Measurements from ENCODE around the gene ALOX5. TPM values are rescaled to one million over a fixed set of nuclear protein-coding genes. Genes with fewer than 3 reads are reported as not detected.

The ALOX5 gene
- total RNA-seq, 4 donors from 2014 or later = 12.3 to 46.1 (median 14.7) TPM

DNA sequence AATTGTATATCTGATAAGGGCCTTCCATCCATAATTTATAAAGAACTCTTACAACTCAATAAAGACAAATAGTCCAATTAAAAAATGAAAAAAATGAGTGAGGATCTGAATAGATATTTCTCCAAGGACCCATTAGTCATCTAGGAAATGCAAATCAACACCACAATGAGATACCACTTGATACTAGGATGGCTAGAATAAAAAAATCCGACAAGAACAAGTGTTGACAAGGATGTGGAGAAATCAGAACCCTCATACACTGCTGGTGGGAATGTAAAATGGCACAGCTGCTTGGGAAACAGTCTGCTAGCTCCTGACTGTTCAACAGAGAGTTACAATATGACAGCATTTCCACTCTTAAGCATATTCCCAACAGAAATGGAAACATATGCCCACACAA is 24.6 kb downstream of the ALOX5 start:
- TF ChIP-seq, protein P1, sequence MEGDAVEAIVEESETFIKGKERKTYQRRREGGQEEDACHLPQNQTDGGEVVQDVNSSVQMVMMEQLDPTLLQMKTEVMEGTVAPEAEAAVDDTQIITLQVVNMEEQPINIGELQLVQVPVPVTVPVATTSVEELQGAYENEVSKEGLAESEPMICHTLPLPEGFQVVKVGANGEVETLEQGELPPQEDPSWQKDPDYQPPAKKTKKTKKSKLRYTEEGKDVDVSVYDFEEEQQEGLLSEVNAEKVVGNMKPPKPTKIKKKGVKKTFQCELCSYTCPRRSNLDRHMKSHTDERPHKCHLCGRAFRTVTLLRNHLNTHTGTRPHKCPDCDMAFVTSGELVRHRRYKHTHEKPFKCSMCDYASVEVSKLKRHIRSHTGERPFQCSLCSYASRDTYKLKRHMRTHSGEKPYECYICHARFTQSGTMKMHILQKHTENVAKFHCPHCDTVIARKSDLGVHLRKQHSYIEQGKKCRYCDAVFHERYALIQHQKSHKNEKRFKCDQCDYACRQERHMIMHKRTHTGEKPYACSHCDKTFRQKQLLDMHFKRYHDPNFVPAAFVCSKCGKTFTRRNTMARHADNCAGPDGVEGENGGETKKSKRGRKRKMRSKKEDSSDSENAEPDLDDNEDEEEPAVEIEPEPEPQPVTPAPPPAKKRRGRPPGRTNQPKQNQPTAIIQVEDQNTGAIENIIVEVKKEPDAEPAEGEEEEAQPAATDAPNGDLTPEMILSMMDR (IDR thresholded peaks at IDR 0.05) = no peak
- TF ChIP-seq POLR2A (IDR thresholded peaks at IDR 0.05) (no peak), POLR2AphosphoS5 (IDR thresholded peaks at IDR 0.05) (no peak), EP300 (IDR thresholded peaks at IDR 0.05) (no peak)
- no peak for DNase-seq (ENCODE audit: low spot score in 2 of 2)
- Histone ChIP-seq H3K27ac (no peak overlapping the region), H3K4me3 (no peak overlapping the region), H3K36me3 (no peaks in the 10 kb centered on the region), H3K27me3 (no peaks in the 10 kb centered on the region), H3K9me3 (no peaks in the 10 kb centered on the region), H3K4me1 (no peaks in the 10 kb centered on the region)
- WGBS = 61% methylated on average over 1 of the region's 1 CpG

DNA sequence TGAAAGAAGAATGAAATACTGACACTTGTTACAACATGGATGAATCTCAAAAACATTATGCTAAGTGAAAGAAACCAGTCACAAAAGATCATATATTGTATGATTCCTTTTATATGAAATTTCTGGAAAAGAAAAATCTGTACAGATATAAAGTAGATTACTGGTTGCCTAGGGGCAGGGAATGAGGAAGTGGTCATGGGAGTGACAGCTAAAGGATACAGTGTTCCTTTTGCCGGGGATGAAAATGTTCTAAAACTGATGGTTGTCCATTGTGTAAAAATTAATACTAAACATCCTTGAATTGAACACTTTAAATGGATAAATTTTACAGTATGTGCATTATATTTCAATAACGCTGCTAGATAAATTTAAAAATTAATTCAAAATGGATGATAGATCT is 25.1 kb downstream of the ALOX5 start:
- 77% methylated on average over 2 of the region's 2 CpGs for WGBS
- no peak for TF ChIP-seq EP300 (IDR thresholded peaks at IDR 0.05)
- no peak for TF ChIP-seq POLR2A (IDR thresholded peaks at IDR 0.05)
- no peak for TF ChIP-seq POLR2AphosphoS5 (IDR thresholded peaks at IDR 0.05)
- TF ChIP-seq, protein P1 (IDR thresholded peaks at IDR 0.05) = no peak
- no peaks in the 10 kb centered on the region for H3K36me3 ChIP-seq

DNA sequence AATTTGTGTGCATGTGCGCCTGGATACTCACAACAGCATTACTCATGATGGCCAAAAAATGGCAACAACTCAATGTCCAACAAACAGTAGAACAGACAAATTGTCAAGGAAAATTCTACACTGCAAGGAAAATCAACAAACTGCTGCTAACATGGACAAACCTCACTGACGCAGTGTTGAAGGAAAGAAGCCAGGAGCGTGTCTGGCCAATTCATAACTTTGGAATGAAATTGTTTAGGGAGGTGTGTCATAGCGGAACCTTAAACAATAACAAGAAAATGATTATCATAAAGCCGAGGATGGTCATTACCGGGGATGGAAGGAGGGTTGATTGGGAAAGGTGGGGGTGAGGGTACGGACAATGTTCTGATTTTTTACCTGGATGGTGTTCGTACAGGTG is 29.1 kb downstream of the ALOX5 start:
- TF ChIP-seq POLR2A (IDR thresholded peaks at IDR 0.05) (no peak), EP300 (IDR thresholded peaks at IDR 0.05) (no peak), POLR2AphosphoS5 (IDR thresholded peaks at IDR 0.05) (no peak)
- TF ChIP-seq, protein P1 (IDR thresholded peaks at IDR 0.05) = no peak
- WGBS = 83% methylated on average over 8 of the region's 8 CpGs
- peaks cover 6% of the 10 kb centered on the region for H3K27me3 ChIP-seq
- H3K27ac ChIP-seq = no peak overlapping the region
- H3K4me1 ChIP-seq = no peaks in the 10 kb centered on the region
- H3K4me3 ChIP-seq = no peak overlapping the region
- no peaks in the 10 kb centered on the region for H3K36me3 ChIP-seq
- DNase-seq (ENCODE audit: low spot score in 2 of 2) = no peak
- no peaks in the 10 kb centered on the region for H3K9me3 ChIP-seq

More for the DNA sequence above, 25.1 kb downstream of the ALOX5 start:
- no peaks in the 10 kb centered on the region for H3K4me1 ChIP-seq
- H3K4me3 ChIP-seq = no peak overlapping the region
- no peaks in the 10 kb centered on the region for H3K9me3 ChIP-seq
- H3K27me3 ChIP-seq = no peaks in the 10 kb centered on the region
- no peak for DNase-seq (ENCODE audit: low spot score in 2 of 2)
- no peak overlapping the region for H3K27ac ChIP-seq

DNA sequence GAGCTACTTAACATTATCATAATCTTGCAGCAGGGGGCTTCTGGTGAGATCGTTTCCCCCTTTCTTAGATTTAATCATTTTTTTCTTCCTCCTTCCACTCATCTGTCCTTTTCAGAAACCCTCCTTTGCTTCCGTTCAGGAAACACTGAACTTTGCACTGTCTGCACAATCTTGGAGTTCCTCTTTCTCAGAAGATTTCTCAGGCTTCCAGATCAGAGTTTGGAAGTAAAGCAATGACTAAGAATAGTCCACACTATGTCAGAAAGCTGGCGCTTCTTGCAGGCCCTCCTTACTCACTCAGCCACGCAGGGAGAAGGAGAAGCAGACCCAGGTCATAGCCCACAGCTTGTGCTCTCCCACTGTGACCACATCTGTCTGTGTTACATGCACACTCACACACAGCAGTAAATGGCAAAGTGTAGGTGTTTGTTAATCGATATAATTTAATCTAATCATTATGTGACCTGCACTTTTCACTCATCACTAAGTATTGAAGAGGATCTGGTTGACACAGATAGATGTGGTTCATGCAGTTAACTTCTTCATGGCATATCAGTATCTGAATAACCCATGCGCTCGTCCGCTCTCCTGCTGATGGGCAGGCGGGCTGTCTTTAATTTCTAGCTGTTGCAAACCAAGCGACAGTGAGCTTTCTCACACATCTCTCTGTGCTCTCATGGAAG is 30.2 kb downstream of the ALOX5 start:
- Histone ChIP-seq H3K4me1 (no peaks in the 10 kb centered on the region), H3K27me3 (peaks cover 8% of the 10 kb centered on the region), H3K27ac (no peak overlapping the region), H3K36me3 (no peaks in the 10 kb centered on the region), H3K4me3 (no peak overlapping the region), H3K9me3 (no peaks in the 10 kb centered on the region)
- WGBS = 73% methylated on average over 10 of the region's 10 CpGs
- no peak for TF ChIP-seq POLR2A (IDR thresholded peaks at IDR 0.05)
- TF ChIP-seq, protein P1 (IDR thresholded peaks at IDR 0.05) = no peak
- TF ChIP-seq POLR2AphosphoS5 (IDR thresholded peaks at IDR 0.05) = no peak
- no peak for DNase-seq (ENCODE audit: low spot score in 2 of 2)

DNA sequence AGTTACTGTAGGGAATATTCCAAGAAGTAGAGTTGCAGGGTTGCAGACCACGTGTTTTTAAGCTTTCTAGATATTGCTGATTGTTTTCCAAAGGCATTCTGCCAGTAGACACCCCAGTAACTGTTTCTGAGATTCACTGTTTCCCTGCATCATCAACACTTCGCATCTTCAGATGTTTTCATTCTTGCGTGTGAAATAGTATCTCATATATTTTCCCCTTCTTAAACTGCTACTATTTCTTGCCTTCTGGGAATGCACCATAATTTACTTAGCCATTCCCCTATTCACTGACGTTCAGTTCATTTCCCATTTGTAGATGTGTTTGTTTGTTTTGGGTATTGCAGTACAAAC is 30.7 kb downstream of the ALOX5 start:
- no peak for DNase-seq (ENCODE audit: low spot score in 2 of 2)
- Histone ChIP-seq H3K27me3 (peaks cover 8% of the 10 kb centered on the region), H3K4me1 (no peaks in the 10 kb centered on the region), H3K9me3 (no peaks in the 10 kb centered on the region), H3K36me3 (no peaks in the 10 kb centered on the region), H3K27ac (no peak overlapping the region), H3K4me3 (no peak overlapping the region)
- WGBS = 41% methylated on average over 4 of the region's 4 CpGs
- TF ChIP-seq POLR2AphosphoS5 (IDR thresholded peaks at IDR 0.05) = no peak
- TF ChIP-seq, protein P1 (IDR thresholded peaks at IDR 0.05) = no peak
- no peak for TF ChIP-seq POLR2A (IDR thresholded peaks at IDR 0.05)
- TF ChIP-seq EP300 (IDR thresholded peaks at IDR 0.05) = no peak

Measured in suprapubic skin (tissue), 4 donors.